Measurements from ENCODE around the gene CHSY1.
"Not testable (repeated sequence)": the region's sequence is repeated elsewhere in the genome, so short reads cannot be mapped to it uniquely, and the experiment has no call there.

CHSY1 gene

DNA sequence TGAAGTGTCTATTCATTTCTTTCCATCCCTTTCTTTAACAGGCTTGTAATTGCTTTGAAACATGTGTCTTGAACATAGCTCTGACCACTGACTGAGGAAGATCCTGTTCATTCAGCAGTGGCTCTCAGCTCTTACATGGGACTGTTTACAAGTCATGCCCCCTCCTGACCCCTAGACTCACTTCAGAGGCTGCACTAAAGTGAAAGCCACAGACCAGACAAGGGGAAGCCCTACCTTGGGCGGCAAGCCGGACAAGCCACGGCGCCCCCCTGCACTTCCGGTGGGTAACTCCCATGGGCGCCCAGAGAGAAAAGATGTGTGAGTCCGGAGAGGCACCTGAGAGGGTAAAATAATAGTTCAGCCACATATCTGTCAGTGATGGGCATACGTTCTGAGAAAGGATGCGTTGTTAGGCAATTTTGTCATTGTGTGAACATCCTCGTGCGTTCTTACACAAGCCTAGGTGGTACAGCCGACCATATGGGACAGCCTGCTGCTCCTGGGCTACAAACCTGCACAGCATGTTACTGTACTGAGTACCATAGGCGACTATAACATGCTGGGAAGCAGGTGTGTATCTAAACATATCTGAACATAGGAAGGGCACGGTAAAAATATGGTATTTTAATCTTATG lies 116.2 kb downstream of the CHSY1 start:
- DNase-seq (ENCODE audit: low read depth), result no peak

DNA sequence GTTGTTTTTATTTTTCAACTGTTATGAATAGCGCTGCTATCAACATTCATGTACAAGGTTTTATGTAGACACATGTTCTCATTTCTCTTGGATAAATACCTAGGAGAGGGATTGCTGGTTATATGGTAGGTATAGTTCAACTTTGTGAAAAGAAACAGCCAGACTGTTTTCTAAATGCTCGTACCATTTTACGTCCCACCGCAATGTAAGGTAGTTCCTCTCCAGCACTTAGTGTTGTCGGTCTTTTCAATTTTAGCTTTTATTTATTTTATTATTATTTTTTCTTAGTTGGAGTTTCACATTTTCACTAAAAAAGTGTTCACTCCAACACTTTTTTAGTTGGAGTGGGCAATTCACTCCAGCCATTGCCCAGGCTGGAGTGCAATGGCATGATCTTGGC lies 117.1 kb downstream of the CHSY1 start:
- DNase-seq (ENCODE audit: low read depth), result no peak

DNA sequence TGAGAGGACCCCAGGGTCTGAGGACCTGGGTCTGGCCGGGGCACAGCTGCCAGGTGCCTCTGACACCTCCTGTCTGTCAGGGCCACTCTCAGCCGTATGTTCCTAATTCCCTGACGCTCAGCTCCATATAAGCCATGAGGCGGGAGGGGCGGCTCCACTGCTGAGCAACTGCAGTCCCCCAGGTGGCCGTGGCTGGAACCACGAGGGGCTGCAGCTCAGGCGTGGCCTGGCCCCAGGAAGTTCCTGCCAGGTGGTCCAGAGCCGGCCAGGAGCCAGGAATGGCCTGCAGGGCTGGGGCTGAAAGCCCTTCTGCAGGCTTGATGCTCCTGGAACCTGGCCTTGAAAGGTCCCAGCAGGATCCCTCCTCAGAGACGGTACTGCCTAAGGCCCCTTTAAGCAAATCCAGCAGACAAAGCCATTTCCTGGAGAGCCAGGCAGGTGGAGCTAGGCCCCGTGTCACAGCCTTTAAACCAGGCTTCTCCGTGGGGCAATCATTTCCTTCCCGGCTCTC lies 118.0 kb downstream of the CHSY1 start:
- DNase-seq (ENCODE audit: low read depth), result no peak

DNA sequence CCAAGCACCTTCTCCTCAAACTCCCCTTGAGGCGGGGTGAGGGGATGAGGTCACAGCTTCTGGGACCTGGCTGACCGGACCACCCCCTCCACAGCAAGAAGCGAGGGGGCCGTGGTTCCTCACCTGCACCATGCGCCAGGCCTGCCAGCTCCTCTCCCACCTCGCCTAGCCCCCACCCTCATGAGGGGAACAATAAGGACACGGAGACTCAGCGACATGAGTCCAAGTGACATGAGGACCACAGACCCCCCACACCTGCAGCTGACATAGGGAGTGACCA lies 118.7 kb downstream of the CHSY1 start:
- DNase-seq (ENCODE audit: low read depth), result no peak

DNA sequence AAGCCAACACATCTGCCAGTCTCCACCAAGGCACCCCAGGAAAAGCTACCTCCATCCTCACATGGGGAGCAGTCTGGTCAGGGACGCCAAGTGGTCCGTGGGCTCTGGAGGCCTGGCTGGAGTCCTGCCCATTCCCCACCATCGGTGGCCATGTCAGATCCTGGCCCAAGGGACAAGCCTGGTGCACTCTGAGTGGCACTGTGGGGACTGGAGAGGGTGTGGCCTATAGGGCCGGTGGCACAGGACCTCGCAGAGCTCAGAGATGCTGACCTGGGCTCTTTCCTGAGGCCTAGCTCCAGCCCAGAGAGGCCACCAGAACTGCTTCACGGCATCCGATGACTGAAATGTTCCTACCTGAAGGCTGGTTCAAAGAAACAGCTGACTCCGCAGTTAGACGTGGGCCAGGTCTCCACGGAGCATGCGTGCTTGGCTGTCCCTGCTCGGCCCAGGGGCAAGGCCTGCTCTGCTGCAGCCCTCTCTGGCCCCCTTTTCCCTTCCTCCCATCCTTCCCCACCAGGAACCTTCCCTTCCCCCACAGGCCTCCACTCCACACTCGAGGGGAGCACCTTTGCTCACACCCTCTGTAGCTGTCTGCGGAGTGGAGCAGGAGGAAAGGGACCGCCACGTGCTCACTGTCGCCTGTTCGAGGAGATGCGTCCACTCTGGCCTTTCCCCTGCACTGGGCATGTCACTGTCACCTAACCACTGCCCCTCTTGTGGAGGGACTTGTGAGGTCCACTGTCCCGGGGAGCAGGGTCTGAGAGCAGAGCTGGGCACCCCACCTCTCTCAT lies 119.3 kb downstream of the CHSY1 start:
- DNase-seq (ENCODE audit: low read depth), result no peak

DNA sequence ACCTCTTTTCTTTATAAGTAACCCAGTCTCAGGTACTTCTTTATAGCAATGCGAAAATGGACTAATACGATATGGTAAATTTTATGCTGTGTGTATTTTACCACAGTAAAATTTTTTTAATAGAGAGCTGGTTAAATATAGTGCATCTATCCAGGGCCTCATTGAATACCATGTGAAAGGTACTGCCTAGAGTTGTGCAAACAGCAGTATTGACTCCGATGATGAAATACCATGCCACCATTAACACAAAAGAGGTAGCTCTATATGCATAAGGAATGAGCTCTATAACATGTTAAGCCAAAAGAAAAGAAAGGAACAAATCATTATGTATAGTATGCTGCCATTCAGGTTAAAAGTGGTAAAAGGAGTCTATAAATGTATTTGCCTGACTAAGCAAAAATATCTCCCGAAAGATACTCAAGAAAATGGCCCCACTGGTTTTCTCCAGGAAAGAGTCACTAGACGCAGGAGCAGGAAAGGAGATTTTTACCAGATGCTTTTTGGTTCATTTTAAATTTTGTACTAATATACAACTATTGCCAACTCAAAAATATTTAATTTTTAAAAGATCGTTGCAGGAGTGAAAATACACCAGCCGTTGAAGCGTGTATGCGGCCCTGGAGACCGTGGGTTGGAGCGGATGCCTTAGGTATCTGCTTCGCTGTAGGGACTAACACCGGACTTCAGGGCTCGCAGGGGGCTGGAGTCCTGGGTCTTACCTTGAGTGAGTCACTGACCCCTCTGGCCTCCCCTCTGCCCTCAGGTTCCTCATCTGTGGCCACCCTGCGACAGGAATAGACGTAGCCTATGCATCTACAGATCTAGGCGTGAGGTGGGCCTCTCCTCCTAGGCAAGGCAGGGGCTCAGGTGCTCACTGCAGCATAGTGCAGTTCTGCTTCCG lies 120.1 kb downstream of the CHSY1 start:
- no peak for DNase-seq (ENCODE audit: low read depth)

DNA sequence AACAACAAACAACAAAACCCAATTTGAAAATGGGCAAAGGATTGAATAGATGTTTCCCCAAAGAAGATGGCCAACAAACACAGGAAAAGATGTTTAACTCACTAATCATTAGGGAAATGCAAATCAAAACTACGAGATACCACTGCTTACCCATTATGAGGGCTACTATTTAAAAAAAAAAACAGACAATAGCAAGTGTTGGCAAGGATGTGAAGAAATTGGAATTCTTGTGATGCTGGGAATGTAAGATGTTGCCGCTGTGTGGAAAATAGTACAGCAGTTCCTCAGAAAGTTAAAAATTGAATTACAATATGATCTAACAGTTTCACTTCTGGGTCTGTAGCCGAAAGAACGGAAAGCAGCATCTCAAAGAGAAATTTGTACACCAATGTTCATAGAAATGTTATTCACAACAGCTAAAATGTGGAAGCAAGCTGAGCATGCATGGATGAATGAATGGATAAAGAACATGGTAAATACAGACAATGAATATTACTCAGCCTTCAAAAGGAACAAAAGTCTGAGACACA lies 121.9 kb downstream of the CHSY1 start:
- no peak for DNase-seq (ENCODE audit: low read depth)

DNA sequence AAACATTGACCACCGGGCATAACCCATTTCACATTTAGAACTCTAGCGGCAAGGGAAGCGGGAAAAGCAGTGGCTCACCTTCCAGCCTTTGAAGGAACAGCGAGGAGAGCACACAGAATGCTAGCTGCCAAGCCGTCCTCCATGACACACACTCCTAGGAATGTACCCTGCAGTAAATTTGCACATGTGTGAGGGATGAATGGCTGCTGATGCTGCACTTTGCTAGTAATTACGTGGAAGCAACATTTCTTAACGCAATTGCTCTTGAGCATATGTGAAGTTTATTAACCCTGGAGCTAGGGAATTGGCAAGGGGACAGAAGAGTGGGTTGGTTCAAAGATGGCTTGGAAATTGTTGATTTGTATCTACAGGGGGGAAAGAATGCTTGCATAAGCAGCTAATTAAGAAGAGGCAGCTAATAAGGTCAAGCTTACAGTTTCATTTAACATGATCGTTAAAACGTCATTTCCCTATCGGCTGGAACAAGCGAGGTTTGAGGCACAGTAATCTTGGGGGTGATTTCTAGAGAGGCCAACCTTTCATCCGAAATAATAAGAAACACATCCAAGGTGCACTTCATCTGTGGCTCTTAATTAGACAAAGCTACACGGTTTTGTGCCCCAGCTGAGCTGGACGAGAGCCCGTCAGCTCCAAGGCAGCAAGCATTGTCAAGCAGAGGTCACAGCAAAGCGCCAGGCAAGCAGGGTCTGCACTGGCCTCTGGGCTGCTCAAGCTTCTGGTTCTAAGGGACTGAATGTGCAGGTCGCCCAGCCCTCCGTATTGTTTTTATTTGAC lies 123.4 kb downstream of the CHSY1 start:
- no peak for DNase-seq (ENCODE audit: low read depth)

DNA sequence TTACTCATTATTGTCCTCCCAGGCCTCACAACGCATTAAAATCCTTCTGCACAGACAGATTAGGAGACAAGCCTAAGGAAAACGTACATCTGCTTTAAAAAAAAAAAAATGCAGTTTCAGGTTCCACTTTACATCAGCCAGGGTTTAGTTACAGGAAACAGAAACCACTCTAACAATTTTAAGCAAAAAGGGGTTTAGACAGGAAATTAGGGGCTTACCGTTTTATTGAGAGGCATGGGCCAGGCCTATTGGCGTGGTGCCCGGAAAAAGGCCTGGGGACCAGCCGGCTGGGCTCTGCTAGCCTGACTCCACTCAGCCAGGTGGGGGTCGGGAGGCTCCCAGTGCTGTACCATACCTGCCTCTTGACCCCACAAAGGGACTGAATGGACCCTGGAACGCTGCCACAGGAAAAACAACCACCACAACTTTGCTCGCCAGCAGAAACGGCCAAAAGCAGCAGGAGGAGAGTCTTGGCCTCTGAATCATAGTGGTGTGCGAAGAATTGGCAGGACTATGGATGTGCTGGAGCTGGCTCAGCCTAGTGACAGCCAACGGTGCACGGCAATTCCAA lies 124.3 kb downstream of the CHSY1 start:
- DNase-seq (ENCODE audit: low read depth), result no peak

DNA sequence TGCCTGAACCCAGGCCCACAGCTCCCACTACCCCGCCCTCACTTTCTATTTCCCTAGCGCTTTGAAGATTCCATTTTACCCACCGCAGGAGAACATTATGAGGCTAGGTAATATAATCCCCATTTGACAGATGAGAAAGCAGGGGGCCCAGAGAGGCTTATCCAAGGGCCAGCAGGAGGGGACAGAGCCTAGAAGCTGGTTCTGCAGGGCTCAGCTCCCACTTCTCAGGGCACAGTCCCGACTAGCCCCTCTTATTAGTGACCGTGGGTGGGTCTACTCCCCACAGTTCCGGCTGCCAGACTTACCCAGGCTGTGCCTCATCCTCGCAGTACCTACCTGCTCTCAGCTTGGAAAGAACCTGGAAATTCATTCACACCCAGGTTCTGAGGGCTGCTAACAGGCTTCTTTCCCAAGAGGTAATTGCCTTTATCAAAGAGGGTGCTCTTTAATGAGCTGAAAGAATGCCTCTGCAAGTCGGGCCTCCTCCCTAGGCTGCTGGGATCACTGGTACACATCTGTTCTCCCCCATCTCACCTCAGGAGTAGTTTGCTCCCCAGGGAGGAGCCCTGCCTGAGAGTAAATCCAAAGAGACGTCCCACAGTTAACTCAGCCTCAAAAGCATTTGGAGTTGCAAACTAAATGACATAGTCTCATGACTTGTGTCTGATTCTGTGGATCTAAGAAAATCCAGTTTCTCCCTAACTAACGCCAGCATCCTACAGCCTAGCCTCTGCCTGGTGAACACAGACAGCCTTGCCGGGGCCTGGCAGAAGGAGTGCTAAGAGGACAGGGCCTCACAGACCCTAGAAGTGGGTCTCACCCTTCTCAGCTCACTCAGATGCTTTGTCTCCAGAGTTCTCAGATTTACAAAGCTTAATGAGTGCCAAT lies 125.0 kb downstream of the CHSY1 start:
- DNase-seq (ENCODE audit: low read depth), result no peak

DNA sequence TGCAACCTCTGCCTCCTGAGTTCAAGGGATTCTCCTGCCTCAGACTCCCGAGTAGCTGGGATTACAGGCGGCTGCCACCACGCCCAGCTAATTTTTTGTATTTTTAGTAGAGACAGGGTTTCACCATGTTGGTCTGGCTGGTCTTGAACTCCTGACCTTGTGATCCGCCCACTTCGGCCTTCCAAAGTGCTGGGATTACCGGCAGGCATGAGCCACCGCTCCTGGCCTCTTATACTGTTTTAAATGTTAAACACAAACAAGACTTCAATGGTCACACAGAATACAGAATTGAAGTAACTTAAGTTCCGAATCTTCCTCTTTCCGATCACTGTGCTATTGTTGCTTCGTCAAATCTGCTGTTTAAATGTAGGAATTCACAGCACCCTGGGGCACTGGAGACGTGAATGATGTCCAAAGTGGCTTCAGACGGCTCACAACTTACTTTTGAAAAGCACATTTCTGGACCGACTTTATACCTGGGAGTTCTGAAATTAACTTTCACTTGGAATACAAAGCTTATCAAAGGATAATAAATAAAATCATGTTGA lies 125.9 kb downstream of the CHSY1 start:
- DNase-seq (ENCODE audit: low read depth), result not testable (repeated sequence)
